ENCODE data around the gene LENG8. TPM values are rescaled to one million over a fixed set of nuclear protein-coding genes. Genes with fewer than 3 reads are reported as not detected.

The LENG8 gene
- total RNA-seq, 1 experiment from 2014 or later = 148 TPM

- Histone ChIP-seq H4K20me1 (ENCODE audit: control insufficient read depth, insufficient read depth, insufficient read length) (no peaks in the 10 kb centered on the region), H3K23ac (ENCODE audit: insufficient read length, low read depth, low read length) (no peak overlapping the region), H3K79me1 (ENCODE audit: insufficient read depth, low read depth, low read length, poor library complexity, severe bottlenecking) (no peaks in the 10 kb centered on the region), H2AFZ (ENCODE audit: low read length) (no peak overlapping the region), H3K4me1 (ENCODE audit: insufficient read depth, low read length) (peaks cover 3% of the 10 kb centered on the region; the same call in 1 of the 2 replicates), H3K4me2 (ENCODE audit: insufficient read depth, insufficient read length, low read length) (peak overlapping the region; percentile 41), H3T11ph (ENCODE audit: low read length) (no peak overlapping the region), H4K5ac (ENCODE audit: insufficient read length, low read depth, low read length) (no peak overlapping the region), H3K27ac (ENCODE audit: insufficient read length, low read depth, low read length) (no peak overlapping the region), H3K23me2 (ENCODE audit: insufficient read length, low read depth, low read length, poor library complexity, severe bottlenecking) (peaks cover 3% of the 10 kb centered on the region), H3K79me2 (ENCODE audit: insufficient read depth, low read length) (no peaks in the 10 kb centered on the region), H3K4ac (ENCODE audit: low read depth, low read length) (no peak overlapping the region), H2BK20ac (ENCODE audit: low read depth, low read length, poor library complexity, severe bottlenecking) (no peak overlapping the region), H2BK12ac (ENCODE audit: insufficient read length, low read depth, low read length) (no peak overlapping the region), H3K27me3 (ENCODE audit: insufficient read depth, low read length) (no peaks in the 10 kb centered on the region; the same call in 1 of the 2 replicates), H4K8ac (replicated peaks; ENCODE audit: insufficient read length, low read depth, low read length) (no peak overlapping the region), H2BK15ac (ENCODE audit: low read depth, low read length) (no peak overlapping the region), H2AK5ac (ENCODE audit: insufficient read length, low read length) (no peak overlapping the region), H3K14ac (ENCODE audit: insufficient read depth, low read length) (no peak overlapping the region), H2BK120ac (ENCODE audit: low read depth, low read length, poor library complexity, severe bottlenecking) (no peak overlapping the region), H3K18ac (ENCODE audit: insufficient read length, low read depth, low read length) (no peak overlapping the region), H2BK5ac (ENCODE audit: insufficient read length, low read length) (no peak overlapping the region), H4K91ac (ENCODE audit: insufficient read length, low read depth, low read length) (no peak overlapping the region), H3K56ac (ENCODE audit: insufficient read length, low read depth, low read length) (no peak overlapping the region), H3K9ac (ENCODE audit: extremely low read depth, insufficient read length, low read length) (no peak overlapping the region), H3K9me3 (ENCODE audit: control insufficient read depth, low read depth, low read length) (no peaks in the 10 kb centered on the region)
- no peak overlapping the region; a peak in 1 of 7 replicates for H3K27ac Mint-ChIP-seq
- peaks cover 62% of the 10 kb centered on the region for H3K27me3 Mint-ChIP-seq (ENCODE audit: low read depth)
- peaks cover 30 to 44% of the 10 kb centered on the region in 2 experiments for H3K4me1 Mint-ChIP-seq
- no CpG with 5 or more reads among the region's 11 CpGs for WGBS (ENCODE audit: extremely low coverage, insufficient read length, low lambda C conversion rate)
- DNase-seq = no peak
- no peak for TF ChIP-seq CTCF (conservative IDR thresholded peaks at IDR 0.05)
- peak overlapping the region in 1 of 2 experiments; percentile 74; a peak in 3 of 5 replicates for H3K4me3 Mint-ChIP-seq
- H3K36me3 Mint-ChIP-seq (ENCODE audit: insufficient read depth in 1 of 3, low read depth in 3 of 3) = peaks cover 4 to 23% (median 22%) of the 10 kb centered on the region in 3 experiments; a peak in 6 of 7 replicates
- peaks cover 0 to 3% of the 10 kb centered on the region in 2 experiments; a peak in 1 of 5 replicates for H3K9me3 Mint-ChIP-seq
These were observed 17.7 kb upstream of the LENG8 start for GRCh38 chr19:54431255-54431838.

Data from H9 (cell line).